NCI-H2107 treated with DMSO at 0.1 percent for 48 hours (cell line): ENCODE measurements around the gene HCFC1.

ENCODE experiments used
- DNase-seq: peaks from one replicate; lab custom pipeline; 2025; ENCODE audit not compliant: unreplicated experiment; lab: John Stamatoyannopoulos, UW

HCFC1 gene

DNA sequence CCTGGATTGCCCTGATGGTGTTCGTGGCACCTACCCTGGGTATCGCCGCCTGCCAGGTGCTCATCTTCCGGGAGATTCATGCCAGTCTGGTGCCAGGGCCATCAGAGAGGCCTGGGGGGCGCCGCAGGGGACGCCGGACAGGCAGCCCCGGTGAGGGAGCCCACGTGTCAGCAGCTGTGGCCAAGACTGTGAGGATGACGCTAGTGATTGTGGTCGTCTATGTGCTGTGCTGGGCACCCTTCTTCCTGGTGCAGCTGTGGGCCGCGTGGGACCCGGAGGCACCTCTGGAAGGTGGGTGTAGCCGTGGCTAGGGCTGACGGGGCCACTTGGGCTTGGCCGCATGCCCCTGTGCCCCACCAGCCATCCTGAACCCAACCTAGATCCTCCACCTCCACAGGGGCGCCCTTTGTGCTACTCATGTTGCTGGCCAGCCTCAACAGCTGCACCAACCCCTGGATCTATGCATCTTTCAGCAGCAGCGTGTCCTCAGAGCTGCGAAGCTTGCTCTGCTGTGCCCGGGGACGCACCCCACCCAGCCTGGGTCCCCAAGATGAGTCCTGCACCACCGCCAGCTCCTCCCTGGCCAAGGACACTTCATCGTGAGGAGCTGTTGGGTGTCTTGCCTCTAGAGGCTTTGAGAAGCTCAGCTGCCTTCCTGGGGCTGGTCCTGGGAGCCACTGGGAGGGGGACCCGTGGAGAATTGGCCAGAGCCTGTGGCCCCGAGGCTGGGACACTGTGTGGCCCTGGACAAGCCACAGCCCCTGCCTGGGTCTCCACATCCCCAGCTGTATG is 65.3 kb downstream of the HCFC1 start:
- DNase-seq = no peak

DNA sequence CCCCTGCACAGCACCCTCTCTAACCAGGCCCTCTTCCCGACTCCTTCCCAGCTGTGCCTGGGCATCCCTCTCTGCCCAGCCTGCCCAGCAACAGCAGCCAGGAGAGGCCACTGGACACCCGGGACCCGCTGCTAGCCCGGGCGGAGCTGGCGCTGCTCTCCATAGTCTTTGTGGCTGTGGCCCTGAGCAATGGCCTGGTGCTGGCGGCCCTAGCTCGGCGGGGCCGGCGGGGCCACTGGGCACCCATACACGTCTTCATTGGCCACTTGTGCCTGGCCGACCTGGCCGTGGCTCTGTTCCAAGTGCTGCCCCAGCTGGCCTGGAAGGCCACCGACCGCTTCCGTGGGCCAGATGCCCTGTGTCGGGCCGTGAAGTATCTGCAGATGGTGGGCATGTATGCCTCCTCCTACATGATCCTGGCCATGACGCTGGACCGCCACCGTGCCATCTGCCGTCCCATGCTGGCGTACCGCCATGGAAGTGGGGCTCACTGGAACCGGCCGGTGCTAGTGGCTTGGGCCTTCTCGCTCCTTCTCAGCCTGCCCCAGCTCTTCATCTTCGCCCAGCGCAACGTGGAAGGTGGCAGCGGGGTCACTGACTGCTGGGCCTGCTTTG is 66.0 kb downstream of the HCFC1 start:
- DNase-seq = no peak

DNA sequence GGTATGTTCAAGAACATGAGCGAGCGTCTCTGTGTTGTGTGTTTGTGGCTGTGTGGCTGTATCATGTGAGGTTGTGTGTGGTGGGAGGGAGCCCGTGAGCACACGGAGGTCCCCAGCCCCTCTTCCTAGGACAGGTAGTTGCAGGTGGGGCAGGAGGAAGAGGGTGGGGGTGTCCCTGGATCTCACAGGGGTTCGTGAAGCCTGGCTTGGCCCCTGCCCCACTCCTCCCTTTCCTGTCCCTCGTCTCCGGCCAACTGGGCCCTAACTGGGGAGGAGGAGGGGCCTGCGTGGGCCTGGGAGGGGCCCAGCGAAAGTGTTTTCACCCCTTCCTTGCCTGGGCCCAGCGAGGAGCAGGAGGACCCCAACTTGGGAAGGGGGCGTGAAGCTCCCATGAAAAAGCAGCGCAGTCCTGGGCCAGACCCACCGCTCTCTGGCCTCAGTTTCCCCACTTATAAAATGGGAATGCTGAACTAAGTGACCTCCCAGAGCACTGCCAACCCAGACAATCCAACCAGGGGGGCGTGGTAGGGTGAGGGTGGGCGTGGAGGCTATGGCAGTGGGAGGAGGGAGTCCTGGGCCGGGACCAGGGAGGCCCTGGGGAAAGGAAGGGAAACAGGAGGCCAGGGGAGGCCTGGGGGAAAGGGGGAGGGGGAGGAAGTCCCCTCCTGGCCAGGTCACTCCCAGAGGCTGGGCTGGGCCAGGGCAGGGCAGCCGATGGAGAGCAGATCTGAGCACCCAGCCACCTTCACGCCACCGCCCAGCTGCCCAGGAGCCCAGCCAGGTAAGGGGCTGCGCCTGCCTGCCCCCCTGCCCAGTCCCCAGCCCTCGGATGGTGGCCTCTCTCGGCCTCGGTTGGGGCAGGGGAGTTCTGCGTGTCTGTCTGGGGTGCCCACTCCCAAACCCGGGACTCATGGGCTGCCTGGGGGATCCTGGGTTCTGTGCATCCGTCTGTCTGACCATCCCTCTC is 67.3 kb downstream of the HCFC1 start, which contains the start of gene AVPR2:
TSS of gene AVPR2 (plus strand) at position 683 of the 967 bp plus-strand sequence. CDS start 473 bp downstream, outside the sequence.
- no peak for DNase-seq

DNA sequence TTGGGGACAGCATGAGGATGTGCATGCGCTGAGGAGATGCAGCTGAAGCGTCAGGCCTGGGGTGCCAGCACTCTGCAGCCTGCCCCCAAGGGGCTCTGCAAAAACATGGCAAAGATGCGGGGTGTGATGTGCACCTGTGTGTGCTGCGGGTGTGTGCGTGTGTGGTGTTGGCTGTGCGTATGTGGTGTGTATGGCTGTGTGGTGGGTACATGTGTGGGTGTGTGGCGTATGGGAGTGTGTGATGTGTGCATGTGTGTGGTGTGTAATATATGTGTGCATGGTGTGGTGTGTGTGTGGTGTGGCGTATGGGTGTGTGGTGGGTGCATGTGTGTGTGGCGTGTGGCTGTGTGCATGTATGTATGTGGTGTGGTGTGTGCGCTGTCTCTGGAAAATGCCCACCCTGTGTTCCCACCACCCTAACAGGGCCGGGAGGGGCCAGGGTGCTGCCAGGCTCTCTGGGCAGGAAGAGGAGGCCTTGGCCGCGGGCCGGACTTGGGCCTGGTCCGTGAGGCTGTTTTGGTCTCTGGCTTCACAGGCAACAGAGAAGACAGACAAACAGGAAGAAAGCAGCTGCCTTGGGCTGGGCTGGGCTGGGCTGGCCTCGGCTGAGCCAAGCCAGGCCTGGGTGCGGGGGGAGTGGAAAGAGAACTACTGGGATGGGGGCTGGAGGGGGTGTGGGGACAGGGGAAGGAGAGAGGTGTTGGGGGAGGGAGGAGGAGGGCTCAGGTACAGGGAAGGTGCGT is 68.2 kb downstream of the HCFC1 start:
- no peak for DNase-seq

- DNase-seq = no peak
Measured at GRCh38 chrX:153902385-153902784, 69.2 kb downstream of the HCFC1 start.

DNA sequence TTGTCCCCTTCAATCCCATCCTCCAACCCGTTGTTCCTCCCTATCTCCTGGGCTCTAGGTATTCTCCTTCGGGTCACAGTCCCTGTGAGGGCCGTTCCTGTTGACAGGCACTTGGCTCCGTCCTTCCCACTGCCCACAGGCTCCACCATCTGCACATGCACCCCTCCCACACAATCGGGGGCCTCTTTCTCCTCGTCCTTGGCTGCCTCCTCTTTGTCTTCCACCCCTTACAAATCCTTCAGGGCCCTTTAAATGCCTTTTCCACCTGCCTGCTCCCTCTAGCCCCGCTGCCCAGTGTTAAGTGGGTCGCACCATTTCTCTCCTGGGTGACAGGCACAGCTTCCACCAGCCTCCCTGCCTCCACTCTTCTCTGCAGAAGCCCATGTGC is 69.9 kb downstream of the HCFC1 start:
- DNase-seq = no peak

DNA sequence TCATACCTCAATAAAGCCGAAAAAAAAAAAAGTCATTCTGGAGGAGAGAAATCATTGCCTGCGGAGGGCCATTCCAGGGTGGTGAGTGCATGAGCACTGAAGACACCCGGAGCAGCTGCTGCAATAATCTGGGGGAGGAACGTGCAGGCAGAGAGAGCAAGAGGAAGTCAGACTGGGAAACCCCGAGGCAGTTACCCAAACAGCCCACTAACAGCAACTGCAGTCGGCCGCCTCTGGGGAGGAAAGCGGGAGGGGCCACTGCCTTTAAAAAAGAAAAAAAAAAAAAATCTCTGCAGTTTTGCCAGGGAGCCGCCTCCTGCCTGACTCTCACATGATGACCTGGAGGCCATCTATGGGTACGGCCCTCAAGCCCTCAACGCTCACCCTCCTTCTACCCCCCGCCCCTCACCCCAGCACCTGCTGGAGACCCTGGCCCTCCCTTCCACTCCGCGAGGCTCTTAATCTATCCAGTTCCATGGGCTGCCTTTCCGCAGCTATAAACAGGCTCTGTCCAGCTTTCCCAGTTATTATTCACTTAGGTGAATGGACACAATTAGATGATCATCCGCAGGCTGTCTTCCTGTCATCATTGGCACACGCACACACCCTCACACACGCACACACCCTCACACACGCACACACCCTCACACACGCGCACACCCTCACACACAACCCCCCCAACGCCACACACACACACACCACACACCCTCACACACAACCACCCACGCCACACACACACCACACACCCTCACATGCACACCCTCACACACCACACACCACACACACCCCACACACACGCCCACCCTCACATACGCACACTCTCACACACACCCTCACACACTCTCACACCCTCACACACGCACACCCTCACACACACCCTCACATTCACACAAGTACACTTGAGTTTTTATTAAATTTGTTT is 70.5 kb downstream of the HCFC1 start:
- peak; percentile 63 for DNase-seq

GRCh38 chrX:153897899-153898298 is 73.7 kb downstream of the HCFC1 start:
- DNase-seq = no peak
